LNCAP (cell line): ENCODE results near the gene XBP1.

ENCODE experiments used
- CTCF ChIP-seq: fragments of 450-650 bp; IDR thresholded peaks from 2 replicates; pipeline ENCODE4 v1.5.1; 2017; ENCODE audit warnings: mild to moderate bottlenecking

Gene XBP1

DNA sequence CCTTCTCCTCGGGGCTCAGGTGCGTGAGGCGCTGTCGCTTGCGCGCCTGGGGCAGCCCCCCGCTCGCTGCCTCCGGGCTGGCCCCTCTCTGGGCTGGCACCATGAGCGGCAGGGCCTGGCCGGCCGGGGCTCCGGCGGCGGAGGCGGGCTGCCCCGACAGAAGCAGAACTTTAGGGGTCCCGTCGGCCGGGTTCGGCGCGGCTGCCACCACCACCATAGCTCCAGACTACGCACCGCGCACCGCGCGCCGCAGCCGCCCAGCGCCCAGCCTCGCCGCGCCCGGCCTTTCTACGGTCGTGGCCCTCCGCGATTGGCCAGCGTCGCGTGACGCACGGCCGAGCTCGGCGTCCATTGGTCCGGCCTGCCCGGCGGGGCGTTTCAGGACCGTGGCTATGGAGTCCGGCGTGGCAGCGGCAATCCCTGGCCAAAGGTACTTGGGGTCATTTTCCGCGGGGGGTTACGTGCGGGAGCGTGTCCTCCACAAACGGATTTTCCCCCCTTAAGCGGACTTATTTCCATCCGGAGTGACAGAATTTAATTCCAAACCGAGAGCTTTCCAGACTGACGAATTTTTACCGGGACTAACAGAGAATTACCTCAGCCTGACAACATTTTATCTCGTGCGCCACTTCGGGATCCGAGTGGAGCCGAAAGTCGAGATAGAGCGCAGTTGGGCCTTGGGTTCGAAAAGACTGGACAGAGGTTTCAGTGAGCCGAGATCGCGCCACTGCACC is at the start of gene XBP1:
TSS of gene XBP1 (minus strand) at position 262 of the 734 bp plus-strand sequence.
- no peak for TF ChIP-seq CTCF

GRCh38 chr22:28846994-28847393 is 46.6 kb upstream of the XBP1 start:
- TF ChIP-seq CTCF, result no peak

GRCh38 chr22:28843633-28844032 is 43.3 kb upstream of the XBP1 start:
- no peak for TF ChIP-seq CTCF

DNA sequence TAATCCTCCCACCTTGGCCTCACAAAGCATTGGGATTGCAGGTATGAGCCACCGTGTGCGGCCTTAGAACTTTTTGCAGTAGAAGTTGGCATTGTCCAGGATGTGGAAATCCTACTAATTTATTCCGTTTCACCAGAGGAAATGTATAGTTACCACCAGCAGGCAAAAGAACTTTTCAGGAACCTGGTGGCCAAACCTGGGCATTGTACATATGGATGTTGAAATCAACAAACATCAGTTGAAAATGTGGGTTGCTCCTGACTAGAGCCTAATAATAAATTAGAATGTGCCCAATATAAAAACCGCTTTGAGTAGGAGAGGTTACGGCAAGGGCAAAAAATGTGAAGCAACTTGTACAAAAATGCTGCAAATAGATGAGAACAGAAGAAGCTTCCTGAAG is 40.7 kb upstream of the XBP1 start:
- no peak for TF ChIP-seq CTCF

GRCh38 chr22:28838971-28839370 is 38.6 kb upstream of the XBP1 start:
- TF ChIP-seq CTCF, result no peak

GRCh38 chr22:28837640-28838039 is 37.3 kb upstream of the XBP1 start:
- TF ChIP-seq CTCF, result no peak

- TF ChIP-seq CTCF, result no peak
Observed at GRCh38 chr22:28835630-28836189, 35.3 kb upstream of the XBP1 start.
